Occipital lobe (tissue), 2 donors: ENCODE data around the gene HGFAC. TPM values are rescaled to one million over a fixed set of nuclear protein-coding genes. Genes with fewer than 3 reads are reported as not detected.
"Not testable (repeated sequence)": the region's sequence is repeated elsewhere in the genome, so short reads cannot be mapped to it uniquely, and the experiment has no call there.

ENCODE experiments used
- DNase-seq: peaks from one replicate; lab custom pipeline; 2025; lab: John Stamatoyannopoulos, UW
- total RNA-seq: library from RNA; depleted of rRNA; stranded (reverse); fragments of >200 nt; gene quantifications from one replicate; pipeline ENCODE4 v1.2.3, GENCODE V29; 2014

The HGFAC gene
- total RNA-seq, 1 donor from 2014 or later, result 1.2 TPM

- DNase-seq, result no peak
These were observed 31.2 kb upstream of the HGFAC start for GRCh38 chr4:3410401-3411135.

GRCh38 chr4:3411190-3411589, 30.6 kb upstream of the HGFAC start:
- not testable (repeated sequence) for DNase-seq

DNA sequence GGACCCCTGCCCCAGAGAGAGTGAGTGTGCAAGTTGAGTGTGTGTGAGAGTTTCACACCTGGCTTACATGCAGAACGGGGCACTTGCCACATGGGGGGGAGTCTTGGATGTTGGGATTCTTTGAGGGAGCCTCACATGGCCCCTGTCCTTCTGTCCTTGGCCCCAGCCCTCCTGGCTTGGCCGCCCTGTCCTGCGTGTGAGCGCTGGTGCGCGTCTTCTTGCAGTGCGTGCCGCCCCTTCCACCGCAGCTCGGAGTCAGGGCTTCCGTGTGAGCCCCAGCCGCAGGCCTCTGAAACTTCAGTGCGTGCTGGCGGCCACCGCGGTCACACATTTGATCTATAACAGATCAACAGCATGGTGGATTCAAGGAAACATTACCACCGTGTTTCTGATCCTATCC, 30.1 kb upstream of the HGFAC start:
- DNase-seq, result no peak

- no peak for DNase-seq
These were observed 29.3 kb upstream of the HGFAC start for GRCh38 chr4:3412257-3413020.

DNA sequence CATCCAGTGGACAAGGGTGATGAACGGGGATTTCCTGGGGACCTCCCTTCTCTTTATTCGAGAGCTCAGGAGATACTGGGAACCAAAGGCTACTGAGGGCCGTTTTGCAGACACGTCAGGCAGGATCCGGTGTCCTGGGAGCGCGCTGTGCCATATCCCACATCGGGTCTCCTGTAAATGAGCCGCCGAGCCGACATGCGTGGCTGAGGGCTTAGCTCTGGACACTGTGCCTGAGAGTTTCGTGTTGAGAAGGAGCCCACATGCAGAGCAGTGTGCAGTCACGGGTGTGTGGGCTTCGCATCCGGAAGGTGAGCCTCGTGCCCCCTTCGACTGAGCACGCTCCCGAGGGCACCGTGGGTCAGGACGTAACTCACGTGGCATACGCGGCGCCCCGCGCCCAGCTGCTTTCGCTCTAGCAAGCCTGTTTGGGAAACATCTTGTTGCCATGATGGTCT, 28.5 kb upstream of the HGFAC start:
- DNase-seq, result no peak

DNA sequence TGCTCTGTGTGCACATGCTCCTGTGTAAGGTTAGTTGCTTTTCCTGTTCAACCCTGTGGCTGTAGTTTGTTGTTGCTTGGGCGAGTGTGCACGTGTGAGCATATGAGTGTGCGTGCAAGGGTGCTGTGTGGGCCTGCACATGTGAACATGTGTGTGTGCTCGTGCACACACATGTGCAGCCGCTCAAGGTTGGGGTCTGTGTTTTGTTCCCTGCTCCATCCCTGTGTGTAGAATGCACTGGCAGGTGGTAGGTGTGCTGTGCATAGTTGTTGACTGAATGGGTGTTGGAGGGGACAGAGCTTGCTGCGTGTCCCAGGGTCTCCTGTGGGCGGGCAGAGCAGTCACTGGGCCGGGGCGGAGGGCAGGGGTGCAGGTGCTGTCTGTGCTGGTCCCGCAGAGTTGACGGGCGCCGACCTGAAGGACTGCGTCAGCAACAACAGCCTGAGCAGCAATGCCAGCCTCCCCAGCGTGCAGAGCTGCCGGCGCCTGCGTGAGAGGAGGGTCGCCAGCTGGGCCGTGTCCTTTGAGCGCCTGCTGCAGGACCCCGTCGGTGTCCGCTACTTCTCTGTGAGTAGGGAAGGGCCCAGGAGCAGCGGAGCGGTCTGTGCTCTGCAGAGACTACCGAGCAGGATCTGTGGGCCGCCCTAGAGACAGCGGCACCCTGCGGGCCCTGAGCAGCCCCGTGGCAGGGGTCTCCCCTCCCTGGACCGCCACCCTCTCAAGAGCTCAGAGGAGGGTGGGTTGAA, 27.9 kb upstream of the HGFAC start:
- DNase-seq, result no peak

DNA sequence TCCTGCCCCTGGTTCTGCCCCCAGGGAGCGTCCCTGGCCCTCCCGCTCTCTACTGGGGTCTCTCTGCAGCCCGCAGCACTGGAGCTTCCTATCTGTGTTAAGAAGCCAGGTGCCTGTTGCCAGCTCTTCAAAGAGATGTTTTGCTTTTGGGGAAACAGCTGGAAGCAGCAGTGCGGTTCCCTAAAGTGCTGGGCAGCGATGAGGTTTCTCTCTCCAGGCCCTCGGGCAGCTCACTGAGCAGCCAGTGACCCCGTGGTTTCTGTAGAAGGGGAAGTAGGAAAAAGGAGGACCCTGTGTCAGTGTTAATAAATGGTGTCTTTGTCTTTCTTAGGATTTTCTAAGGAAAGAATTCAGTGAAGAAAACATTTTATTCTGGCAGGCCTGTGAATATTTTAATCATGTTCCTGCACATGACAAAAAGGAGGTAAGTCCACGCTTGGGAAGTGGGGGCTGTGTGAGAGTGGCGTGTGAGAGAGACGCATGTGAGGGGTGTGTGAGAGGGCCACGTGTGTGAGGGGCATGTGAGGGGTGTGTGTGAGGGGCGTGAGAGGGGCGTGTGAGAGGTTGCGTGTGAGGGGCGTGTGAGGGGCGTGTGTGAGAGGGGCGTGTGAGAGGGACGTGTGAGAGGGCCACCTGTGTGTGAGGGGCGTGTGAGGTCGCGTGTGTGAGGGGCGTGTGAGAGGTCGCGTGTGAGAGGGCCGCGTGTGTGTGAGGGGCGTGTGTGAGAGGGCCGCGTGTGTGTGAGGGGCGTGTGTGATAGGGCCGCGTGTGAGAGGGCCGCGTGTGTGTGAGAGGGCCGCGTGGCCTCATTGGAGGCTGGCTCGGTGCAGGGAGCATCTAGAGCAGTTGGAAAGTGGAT, 27.1 kb upstream of the HGFAC start:
- DNase-seq, result no peak

GRCh38 chr4:3415471-3416141, 26.2 kb upstream of the HGFAC start:
- DNase-seq, result no peak

DNA sequence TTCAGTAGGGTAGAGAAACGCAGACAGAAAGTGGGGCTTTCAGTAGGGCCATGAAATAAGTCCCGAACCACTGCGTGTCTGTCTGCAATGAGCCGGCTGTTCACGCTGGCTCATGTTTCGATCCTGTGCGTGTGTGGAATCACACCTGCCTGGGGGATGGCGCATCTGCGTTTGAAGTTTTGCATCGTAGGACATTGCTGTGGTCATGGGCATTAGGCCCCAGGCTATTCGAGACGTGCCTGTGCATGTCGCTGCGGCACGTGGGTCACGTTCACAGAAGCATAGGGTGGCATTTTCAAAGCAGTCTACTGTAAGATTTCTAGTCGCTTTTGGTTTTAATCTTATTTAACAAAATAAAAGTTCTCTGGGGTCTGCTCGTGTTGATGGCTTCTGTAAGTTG, 25.5 kb upstream of the HGFAC start:
- DNase-seq, result no peak

DNA sequence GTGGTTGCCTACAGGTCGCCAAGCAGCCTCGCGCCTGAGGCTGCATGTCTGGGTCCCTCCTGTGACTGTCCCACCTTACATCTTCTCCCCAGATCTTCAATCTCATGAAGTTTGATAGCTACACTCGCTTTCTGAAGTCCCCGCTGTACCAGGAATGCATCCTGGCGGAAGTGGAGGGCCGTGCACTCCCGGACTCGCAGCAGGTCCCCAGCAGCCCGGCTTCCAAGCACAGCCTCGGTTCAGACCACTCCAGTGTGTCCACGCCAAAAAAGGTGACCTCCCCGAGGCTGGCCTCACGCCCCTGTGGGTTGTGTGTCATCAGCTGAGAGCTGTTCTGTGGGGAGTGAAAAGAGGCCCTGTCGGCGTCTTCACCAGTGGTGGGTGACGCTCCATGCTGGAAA, 24.9 kb upstream of the HGFAC start:
- DNase-seq, result no peak

- no peak for DNase-seq
These were observed 24.3 kb upstream of the HGFAC start for GRCh38 chr4:3417448-3417847.

- DNase-seq, result no peak
These were observed 23.6 kb upstream of the HGFAC start for GRCh38 chr4:3418029-3418762.

DNA sequence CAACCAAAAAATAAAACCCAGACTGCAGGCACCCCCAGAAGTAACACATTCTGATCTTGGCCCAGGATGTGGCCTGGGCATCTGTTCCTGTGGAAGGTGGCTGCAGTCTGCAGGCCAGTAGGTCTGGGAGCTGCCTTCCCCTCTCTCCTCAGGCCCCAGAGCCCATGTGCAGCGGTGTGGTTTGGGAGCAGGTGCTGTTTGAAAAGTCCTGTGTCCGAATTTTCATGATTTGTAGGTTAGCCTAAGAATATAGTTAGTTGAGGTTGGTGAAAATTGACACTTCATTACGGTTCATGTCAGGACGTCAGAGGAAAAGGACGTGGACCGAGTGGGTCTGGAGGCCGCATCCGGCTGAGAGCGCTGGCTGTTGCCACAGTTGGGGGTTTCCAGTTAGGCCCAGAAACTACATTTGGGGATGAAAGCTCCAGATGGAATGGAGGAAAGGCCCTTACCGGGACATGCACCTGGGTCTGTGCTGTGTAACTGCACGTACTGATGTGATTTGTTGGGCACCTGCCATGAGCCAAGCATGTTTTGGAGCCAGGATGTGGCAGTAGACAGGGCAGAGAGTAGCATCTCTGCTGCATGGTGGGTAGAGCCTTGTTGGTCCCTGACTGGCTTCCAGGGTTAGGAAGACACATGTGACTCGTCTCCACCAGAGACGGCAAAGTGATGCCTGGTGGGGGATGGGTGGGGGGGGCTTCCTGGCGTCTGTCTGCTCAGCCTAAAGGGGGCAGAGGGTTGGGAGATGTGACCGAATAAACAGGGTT, 21.7 kb upstream of the HGFAC start:
- DNase-seq, result no peak

- no peak for DNase-seq
These were observed 21.2 kb upstream of the HGFAC start for GRCh38 chr4:3420606-3420955.

- peak; percentile 48 for DNase-seq
These were observed 20.8 kb upstream of the HGFAC start for GRCh38 chr4:3420956-3421355.

DNA sequence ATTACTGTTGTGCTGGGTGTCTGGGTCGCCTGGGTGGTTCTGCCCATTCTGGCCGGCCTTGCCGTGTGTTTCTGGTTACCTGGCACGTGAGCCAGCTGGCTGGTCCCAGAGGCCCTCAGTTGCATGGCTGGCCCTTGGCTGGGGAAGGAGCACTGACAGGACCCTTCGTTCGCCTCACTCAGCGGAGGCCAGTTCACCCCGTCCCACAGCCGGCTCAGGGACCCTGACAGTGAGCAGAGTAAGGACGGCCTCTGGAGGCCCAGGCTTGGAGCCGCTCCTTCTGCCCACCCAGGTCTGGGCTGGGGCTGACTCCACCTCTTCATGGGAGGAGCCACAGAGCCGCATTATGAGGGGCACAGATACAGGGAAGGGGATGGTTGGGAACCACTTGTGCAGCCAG, 20.3 kb upstream of the HGFAC start:
- DNase-seq, result no peak

DNA sequence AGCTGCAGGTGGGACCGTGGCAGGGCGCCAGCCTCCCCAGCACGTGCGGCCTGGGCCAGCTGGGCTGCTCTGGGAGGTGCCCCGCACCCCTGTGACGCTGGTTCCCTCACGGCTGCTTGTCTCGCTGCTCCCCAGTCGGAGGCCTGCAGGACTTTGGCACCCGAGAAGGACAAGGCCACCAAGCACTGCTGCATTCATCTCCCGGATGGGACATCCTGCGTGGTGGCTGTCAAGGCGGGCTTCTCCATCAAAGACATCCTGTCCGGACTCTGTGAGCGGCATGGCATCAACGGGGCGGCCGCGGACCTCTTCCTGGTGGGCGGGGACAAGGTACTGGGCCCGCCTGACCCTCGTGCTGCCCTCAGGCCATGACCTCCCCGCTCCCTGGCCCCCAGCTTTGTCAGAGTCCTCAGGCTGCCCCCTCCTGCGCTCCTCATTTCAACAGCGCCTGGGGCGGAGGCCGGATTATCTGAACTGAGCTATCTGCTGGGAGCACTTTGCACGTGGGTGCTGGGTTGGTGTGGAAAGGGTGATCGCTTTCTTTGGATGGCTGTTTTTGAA, 19.4 kb upstream of the HGFAC start:
- no peak for DNase-seq

DNA sequence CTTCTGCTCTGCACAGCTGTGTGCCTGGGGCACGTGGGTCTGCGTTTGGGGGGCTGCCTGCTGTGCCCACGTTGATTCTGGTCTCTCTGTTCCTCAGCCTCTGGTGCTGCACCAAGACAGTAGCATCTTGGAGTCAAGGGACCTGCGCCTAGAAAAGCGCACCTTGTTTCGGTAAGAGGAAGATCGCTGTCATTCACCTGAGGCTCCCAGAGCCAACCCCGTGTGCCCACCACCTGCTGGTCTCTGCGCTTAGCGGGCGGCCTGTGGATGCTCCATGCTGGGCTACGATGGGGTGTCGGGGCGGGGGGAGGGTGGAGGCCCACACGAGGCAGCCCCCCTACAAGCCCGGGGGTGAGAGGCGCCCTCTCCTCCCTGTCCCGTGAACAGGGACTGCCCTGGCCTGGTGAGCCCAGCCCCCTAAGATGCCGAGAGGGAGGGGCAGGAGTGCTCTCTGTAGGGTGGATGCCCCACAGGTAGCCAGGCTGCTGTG, 18.9 kb upstream of the HGFAC start:
- DNase-seq, result no peak

DNA sequence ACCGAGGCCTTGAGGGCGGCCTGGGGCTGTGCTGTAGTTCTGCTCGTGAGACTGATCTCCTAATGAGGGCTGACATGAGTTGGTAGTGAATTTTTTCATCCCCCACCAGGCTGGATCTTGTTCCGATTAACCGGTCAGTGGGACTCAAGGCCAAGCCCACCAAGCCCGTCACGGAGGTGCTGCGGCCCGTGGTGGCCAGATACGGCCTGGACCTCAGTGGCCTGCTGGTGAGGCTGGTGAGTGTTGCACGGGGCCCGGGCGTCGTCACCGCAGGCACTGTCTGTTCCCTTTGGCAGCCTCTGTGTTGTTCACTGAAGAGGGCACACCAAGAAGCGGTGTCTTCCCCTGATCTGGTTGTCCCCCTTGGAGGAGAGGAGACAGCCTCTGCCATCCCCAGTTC, 18.4 kb upstream of the HGFAC start:
- no peak for DNase-seq
